Anterior cingulate cortex (tissue), 58 donors: ENCODE results near the gene PHF21B.
"Not testable (repeated sequence)": the region's sequence is repeated elsewhere in the genome, so short reads cannot be mapped to it uniquely, and the experiment has no call there.

ENCODE experiments used
- DNase-seq, 58 donors: peaks; one replicate each; lab custom pipeline; 2025; lab: John Stamatoyannopoulos, UW

PHF21B gene

GRCh38 chr22:44855855-44856254 lies 153.9 kb downstream of the PHF21B start:
- DNase-seq: no peak

DNA sequence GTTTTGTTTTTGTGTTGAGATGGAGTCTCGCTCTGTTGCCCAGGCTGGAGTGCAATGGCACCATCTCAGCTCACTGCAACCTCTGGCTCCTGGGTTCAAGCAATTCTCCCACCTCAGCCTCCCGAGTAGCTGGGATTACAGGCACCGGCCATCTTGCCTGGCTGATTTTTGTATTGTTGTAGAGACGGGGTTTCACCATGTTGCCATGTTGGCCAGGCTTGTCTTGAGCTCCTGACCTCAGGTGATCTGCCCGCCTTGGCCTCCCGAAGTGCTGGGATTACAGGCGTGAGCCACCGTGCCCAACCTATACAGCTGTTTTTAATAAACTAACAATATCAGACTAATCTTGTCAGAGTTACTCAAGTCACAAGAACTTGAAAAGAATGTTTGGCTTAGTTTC lies 155.2 kb downstream of the PHF21B start:
- not testable (repeated sequence) for DNase-seq

DNA sequence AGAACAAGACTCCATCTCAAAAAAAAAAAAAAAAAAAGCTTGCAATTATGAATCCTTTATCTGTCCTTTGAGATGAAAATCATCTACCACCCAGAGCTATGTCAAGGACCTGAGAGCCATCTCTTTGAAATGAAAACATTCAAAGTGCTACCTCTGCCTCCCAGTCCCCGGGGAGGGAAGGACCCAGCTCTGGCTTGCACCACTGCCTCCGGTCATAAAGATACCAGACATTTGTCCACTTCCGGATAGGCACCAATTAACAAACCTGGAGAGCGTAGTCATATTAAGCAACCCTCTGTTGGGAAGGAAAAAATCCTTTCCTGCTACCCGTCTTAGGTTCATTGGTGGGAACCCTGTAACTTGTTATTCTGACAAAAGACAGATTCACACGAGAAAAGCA lies 158.9 kb downstream of the PHF21B start:
- DNase-seq: no peak

DNA sequence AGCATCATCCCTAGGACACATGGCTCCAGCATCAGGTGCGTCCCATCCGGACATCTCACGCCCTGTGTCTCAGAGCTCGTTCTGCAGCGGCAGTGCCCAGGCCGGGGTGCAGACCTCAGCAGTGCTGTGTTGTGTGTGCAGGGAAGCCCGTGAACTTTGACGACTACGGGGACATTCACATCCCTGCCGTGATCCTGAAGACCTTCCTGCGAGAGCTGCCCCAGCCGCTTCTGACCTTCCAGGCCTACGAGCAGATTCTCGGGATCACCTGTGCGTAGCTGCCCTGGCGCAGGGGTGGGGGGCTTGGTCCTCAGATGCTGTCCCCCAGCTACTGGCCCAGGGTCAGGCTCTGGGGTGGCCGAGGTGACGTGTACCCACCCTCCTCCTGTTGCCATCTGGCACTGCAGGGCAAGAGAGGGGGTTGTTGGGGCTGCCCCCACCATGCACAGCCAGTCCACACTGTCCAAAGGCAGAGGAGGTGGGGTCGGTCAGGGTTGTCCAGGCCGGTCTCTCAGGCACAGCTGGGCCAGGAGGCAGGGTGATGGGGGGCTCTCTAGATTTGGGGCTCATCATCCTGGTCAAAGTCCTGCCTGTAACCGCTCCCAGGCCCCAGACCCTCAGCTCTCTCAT lies 160.9 kb downstream of the PHF21B start:
- DNase-seq: no peak

- DNase-seq: no peak
These were observed 161.5 kb downstream of the PHF21B start for GRCh38 chr22:44848296-44848741.

DNA sequence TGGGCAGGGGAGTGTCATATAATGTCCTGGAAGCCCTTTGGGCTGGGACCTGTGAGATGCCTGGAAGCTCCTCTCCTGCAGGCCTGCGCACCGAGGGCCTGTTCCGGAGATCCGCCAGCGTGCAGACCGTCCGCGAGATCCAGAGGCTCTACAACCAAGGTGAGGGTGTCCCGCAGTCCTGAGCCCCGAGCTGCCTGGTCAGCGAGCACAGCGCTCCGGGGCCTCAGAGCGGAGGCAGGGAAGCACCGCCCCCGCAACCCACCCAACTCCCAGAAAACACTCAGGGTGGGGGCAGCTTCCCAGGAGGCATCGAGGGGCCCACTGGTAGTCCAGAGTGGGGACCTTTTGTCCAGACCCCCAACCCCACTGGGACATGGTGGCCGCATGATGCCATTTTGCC lies 161.9 kb downstream of the PHF21B start:
- DNase-seq: no peak

- DNase-seq: peak in 9 of 58 donors; percentile 2 to 46 (median 14)
These were observed 162.4 kb downstream of the PHF21B start for GRCh38 chr22:44847380-44847779.

- peak in 1 of 58 donors; percentile 7 for DNase-seq
These were observed 163.0 kb downstream of the PHF21B start for GRCh38 chr22:44846726-44847275.

DNA sequence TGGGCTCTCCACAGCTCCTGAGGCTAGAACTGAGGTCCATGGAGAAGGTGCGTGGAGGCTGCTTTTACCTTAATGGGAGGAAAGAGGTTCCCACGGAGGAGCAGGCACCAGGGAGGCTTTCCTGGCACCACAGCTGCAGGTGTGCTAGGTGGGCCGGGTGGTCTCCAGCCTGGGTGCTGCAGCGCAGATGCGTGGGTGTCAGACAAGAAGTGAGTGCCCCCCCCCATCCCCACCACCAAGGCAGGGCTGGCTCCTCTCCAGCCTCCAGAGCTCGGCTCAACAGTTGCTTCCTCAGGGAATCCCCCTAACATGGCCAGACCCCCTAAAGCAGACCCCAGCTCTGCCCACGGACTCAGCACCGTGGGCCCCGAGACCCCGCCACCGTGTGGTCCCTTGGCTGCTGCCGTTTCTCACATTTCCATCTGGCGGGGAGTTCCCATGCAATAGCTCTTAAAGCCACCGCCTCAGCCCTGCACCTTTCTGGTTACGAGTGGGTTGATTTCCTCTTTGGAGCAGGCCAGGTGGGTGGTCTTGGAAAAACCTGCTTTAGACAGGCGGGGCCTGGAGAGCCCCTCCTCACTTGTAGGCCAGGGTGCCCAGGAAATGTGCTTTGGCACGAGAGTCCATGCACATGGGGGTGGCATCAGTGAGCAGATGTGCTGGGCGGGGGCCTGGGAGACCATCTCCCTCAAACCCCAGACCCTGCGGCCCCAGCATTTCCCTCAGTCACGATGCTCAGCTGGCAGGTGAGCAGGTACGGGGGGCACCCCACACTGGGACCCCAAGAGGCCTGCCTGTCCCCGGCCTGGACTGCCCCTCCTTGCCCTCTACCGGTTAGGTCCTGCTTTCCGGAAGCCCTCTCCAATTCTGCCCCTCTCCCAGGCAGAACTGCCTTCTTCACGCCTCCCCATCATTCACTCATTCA lies 163.7 kb downstream of the PHF21B start:
- DNase-seq: no peak

DNA sequence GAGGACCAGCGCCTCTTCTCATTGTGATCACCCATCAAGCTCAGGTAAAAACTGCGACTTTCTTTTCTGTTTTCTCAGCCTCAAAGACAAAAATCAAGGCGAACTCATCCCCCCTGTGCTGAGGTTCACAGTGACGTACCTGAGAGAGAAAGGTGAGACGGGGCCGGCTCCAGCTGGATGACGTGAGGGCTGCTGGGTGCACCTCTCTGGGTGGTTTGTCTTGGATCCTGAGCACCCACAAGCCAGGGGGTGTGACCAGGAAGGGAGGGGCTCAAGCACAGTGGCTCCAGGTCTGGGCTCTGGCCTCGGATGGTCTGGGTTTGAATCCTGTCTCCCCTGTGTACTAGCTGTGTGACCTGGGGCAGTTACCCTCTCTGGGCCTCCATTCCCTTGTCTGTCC lies 164.6 kb downstream of the PHF21B start:
- no peak for DNase-seq

- DNase-seq: no peak
These were observed 167.4 kb downstream of the PHF21B start for GRCh38 chr22:44842417-44842816.

- DNase-seq: no peak
These were observed 169.0 kb downstream of the PHF21B start for GRCh38 chr22:44840611-44841322.

DNA sequence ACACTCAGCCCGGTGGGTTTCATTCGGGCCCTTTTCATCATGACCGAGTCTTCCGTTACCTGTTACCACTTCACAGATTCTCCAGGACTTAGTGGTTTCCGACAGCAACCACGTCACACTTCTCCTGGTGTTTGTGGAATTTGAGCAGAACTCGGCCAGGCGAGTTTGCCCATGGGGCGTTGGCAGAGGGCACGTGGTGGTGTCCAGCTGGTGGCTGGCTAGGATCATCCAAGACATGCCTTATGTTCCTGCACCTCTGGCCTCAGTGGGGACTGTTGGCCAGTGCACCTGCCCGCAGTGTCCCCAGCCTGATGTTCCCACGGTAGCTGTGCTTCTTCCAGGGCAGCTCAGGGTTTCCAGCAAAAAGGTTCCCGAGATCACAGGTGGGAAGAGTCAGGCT lies 170.1 kb downstream of the PHF21B start:
- DNase-seq: no peak

- no peak for DNase-seq
These were observed 170.7 kb downstream of the PHF21B start for GRCh38 chr22:44839061-44839460.

DNA sequence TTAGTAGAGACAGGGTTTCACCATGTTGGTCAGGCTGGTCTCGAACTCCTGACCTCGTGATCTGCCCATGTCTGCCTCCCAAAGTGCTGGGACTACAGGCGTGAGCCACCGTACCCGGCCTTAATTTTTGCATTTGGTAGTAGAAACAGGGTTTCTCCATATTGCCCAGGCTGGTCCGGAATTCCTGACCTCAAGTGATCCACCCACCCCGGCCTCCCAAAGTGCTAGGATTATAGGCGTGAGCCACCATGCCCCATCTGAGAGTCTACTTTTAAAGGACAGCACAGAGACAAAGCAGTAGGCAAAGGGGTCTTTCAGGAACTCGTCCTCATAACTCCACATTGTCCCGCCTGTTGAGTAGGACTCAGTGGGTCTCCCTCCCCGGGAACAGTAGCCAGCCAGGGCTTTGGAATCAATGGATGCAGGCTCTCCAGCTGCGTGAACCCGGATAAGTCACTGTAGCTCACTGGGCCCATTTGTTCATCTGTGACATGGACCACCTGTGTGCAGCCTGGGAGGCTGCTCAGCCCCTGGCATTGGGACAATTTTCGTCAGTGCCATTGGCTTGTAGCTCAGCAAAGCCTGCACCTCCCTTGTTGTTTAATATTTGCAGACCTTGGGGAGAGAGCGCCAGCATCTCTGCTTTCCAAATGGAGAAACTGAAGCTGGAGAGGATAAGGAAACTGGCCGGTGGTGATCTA lies 171.3 kb downstream of the PHF21B start:
- no peak for DNase-seq

- DNase-seq: no peak
These were observed 172.3 kb downstream of the PHF21B start for GRCh38 chr22:44837481-44837880.

DNA sequence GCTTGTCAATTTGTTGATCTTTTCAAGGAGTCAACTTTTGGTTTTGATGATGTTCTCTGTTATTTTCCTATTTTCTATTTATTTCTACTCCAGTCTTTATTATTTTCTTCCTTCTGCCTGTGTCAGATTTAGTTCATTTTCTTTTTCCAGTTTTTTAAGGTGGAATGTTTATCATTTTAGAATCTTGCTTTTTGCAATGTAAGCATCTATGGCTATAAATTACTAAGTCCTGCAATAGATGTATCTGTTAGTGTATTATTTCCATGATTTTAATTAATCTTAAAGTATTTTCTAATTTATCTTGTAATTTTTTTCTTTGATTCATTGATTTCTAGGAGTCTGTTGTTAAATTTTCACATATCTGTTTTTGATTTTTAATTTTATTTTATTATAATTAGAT lies 175.7 kb downstream of the PHF21B start:
- DNase-seq: no peak

DNA sequence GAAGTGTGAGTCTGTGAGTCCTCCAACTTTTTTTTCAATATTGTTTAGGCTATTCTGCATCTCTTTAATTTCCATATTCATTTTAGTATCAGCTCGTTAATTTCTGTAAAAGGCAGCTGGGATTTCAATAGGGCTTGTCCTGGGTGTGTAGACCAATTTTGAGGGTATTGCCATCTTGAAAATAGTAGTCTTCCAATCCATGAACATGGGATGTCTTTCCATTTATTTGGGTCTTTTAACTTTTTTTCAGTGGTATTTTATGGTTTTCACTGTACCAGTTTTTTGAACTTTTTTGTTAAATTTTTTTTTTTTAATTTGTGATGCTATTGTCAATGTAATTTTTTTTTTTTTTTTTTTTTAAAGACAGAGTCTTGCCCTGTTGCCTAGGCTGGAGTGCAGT lies 177.9 kb downstream of the PHF21B start:
- DNase-seq: no peak
